HCT116 (cell line): ENCODE measurements around the gene SFXN4.
"Not testable (repeated sequence)": the region's sequence is repeated elsewhere in the genome, so short reads cannot be mapped to it uniquely, and the experiment has no call there.

Source experiments
- CEBPB ChIP-seq: IDR thresholded peaks from 2 replicates; pipeline ENCODE4 v1.6.1; 2012; ENCODE audit warnings: low read depth
- EZH2 ChIP-seq: fragments of 200-600 bp; sonication (generic); IDR thresholded peaks from 2 replicates; pipeline ENCODE4 v1.6.1; 2017; ENCODE audit warnings: antibody characterized with exemption, mixed run types
- EZH2phosphoT487 ChIP-seq: fragments of 200-600 bp; IDR thresholded peaks from 2 replicates; pipeline ENCODE4 v1.6.1; 2018; ENCODE audit warnings: antibody characterized with exemption, borderline replicate concordance
- POLR2A ChIP-seq: IDR thresholded peaks from 2 replicates; pipeline ENCODE4 v1.7.0; 2011; ENCODE audit warnings: borderline replicate concordance; ENCODE audit not compliant: insufficient read depth, insufficient read length; ENCODE audit errors: extremely low read depth
- SIN3A ChIP-seq: IDR thresholded peaks from 2 replicates; pipeline ENCODE4 v1.6.1; 2012; ENCODE audit warnings: low read depth
- TF ChIP-seq, protein P1 (sequence below), 3 experiments: fragments of 200-600 bp in 1 of 3; sonication (generic) in 1 of 3; IDR thresholded peaks in 2 of 3; conservative IDR thresholded peaks in 1 of 3; 2 replicates each; pipeline ENCODE4 v1.5.1; 2012 to 2017; ENCODE audit warnings: low read depth in 2 of 3, low read length in 2 of 3, antibody characterized with exemption in 1 of 3, borderline replicate concordance in 1 of 3, control low read depth in 1 of 3, mild to moderate bottlenecking in 1 of 3, mixed read lengths in 1 of 3, mixed run types in 1 of 3, moderate library complexity in 1 of 3; ENCODE audit not compliant: insufficient read depth in 1 of 3

GRCh38 chr10:119096641-119097415 is 68.7 kb downstream of the SFXN4 start:
- TF ChIP-seq, protein P1, sequence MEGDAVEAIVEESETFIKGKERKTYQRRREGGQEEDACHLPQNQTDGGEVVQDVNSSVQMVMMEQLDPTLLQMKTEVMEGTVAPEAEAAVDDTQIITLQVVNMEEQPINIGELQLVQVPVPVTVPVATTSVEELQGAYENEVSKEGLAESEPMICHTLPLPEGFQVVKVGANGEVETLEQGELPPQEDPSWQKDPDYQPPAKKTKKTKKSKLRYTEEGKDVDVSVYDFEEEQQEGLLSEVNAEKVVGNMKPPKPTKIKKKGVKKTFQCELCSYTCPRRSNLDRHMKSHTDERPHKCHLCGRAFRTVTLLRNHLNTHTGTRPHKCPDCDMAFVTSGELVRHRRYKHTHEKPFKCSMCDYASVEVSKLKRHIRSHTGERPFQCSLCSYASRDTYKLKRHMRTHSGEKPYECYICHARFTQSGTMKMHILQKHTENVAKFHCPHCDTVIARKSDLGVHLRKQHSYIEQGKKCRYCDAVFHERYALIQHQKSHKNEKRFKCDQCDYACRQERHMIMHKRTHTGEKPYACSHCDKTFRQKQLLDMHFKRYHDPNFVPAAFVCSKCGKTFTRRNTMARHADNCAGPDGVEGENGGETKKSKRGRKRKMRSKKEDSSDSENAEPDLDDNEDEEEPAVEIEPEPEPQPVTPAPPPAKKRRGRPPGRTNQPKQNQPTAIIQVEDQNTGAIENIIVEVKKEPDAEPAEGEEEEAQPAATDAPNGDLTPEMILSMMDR (IDR thresholded peaks at IDR 0.05 in 2 of 3, conservative IDR thresholded peaks at IDR 0.05 in 1 of 3; ENCODE audit: borderline replicate concordance in 1 of 3, insufficient read depth in 1 of 3, low read depth in 2 of 3, low read length in 2 of 3), result not testable (repeated sequence)
- TF ChIP-seq EZH2phosphoT487, POLR2A, CEBPB, SIN3A, EZH2: not testable (repeated sequence)
